SKM-1 treated with dmso at 0.1 percent for 144 hours (cell line): ENCODE data around the gene RPS14.
"Not testable (repeated sequence)": the region's sequence is repeated elsewhere in the genome, so short reads cannot be mapped to it uniquely, and the experiment has no call there.

Experiments
- DNase-seq: peaks from one replicate; lab custom pipeline; 2025; ENCODE audit not compliant: unreplicated experiment; lab: John Stamatoyannopoulos, UW

RPS14 gene

DNA sequence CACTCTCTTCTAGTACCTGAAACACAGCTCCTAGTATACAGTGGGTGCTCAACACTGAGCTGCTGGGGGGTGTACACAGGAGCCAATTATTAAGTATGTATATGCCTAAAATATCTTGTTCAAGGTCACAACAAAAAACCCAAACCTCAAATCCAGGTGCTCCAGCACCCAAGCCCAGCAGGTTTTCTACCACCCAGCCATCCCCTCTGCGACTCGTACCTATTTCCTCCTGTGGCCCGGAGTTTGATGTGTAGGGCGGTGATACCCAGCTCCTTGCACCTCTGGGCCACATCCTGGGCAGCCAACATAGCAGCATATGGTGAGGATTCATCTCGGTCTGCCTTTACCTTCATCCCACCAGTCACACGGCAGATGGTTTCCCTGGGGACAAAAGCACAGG, 3.0 kb downstream of the RPS14 start:
- DNase-seq = no peak

DNA sequence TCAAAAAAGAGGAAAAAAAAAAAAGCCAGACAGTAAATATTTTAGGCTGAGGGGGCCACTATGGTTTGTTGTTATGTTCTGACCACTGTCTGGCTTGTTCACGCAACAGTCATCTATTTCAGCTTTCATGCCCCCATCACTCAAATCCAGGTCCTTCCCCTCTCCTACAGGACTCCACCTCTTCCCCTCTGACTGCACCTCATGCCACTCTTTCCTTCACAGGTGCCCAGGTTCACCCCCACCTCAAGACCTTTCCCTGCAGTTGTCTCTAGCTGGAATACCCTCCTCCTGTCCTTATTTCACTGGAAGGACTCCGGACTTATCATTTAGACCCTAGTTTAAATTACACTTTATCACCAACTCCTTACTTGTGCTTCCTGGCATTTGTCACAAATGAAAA, 3.5 kb downstream of the RPS14 start:
- no peak for DNase-seq

DNA sequence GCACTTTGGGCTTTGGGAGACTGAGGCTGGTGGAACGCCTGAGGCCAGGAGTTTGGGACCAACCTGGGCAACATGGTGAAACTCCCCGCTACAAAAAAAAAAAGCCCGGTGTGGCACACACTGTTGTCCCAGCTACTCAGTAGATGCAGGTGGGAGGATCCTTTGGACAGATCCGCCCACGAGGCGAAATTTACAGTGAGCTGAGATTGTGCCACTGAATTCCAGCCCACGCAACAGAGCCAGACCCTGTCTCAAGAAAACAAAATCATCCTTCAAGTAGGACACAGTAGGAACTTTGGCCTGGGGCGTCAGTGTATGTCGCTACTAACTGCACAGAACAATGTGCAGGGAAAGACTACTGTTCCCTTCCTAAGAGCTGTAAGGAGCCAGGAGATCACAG, 4.8 kb downstream of the RPS14 start:
- DNase-seq = no peak

DNA sequence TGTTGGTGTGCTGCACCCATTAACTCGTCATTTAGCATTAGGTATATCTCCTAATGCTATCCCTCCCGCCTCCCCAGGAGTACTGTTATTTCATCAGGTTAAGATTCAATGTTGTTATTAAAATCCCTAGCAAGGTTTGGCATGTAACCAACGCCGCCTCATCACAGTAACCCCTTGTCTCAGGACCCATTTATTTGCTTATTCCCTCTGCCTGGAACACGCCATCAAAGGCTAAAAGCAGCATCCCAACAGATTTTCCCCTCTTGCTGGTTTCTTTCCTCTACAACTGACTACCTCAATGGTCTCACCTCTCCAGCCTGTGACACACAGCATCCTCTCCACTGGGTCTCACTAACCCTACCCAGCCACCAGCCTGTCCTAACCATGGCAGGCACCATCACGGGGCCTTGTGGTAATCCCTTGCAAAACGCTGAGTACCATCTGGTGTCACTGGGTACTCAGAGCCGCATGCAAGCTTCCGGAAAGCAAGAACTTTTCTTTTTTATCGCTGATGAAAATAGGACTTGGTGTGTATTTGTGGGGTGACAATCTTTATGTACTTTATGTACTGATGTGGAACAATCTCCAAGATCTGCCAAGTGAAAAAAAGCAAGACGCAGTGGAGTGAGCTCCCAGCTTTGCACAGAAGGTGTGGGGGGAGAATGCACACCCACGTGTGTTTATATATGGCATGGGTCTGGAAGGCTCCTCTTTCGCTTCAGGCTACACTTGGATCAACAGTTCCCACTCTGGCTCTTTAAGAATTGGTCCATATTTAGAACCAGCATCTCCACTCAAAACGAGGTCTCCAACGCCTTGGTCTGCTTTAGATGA, 6.1 kb downstream of the RPS14 start:
- no peak for DNase-seq

DNA sequence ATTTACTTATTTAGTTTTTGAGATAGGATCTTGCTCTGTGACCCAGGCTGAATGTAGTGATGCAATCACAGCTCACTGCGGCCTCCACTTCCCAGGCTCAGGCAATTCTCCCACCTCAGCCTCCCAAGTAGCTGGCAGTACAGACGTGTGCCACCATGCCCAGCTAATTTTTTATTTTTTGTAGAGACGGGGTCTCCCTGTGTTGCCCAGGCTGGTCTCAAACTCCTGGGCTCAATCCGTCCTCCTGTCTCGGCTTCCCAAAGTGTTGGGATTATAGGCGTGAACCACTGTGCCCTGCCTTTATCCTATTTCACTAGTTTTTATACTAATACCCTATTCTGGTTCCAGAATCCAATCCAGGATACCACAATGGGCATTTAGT, 6.8 kb downstream of the RPS14 start:
- no peak for DNase-seq

DNA sequence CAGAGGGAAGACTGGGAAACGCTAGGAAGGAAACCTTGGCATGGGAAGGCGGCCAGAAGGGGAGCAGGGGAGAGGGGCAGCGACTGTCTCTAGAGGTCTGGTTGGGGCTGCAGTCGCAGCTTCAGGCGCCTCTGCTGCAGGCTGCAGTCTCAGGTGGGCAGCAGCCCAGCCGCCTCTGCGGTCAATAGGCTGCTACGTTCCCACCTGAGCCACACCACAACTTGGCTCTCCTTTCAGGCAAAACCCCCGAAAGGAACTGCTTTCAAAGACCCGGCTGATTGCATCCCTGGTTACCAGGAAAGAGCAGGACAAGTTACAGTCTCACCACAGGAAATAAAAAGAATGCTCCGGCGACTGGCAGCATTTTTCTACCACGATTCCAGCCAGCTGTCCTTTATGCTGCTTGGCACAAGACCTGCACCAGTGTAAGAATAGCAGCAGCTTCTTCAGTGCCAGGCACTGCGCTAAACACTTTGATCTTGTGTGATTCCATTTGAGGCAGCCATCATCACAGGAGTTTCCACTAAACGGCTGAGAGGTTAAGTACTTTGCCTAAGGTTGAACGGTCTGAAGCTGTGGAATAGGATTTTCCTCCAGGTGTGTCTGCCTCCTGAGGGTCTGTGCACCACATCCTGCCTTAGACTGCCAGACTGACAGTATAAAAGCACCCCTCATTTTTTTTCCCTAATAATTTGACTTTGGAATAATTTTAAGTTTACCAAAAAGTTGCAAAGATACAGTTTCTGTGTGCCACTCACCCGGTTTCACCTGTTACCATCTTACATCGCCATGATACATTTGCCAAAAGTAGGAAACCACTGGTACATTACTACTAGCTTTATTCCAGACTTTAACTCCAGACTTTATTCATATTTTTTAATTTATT, 7.5 kb downstream of the RPS14 start:
- no peak for DNase-seq

DNA sequence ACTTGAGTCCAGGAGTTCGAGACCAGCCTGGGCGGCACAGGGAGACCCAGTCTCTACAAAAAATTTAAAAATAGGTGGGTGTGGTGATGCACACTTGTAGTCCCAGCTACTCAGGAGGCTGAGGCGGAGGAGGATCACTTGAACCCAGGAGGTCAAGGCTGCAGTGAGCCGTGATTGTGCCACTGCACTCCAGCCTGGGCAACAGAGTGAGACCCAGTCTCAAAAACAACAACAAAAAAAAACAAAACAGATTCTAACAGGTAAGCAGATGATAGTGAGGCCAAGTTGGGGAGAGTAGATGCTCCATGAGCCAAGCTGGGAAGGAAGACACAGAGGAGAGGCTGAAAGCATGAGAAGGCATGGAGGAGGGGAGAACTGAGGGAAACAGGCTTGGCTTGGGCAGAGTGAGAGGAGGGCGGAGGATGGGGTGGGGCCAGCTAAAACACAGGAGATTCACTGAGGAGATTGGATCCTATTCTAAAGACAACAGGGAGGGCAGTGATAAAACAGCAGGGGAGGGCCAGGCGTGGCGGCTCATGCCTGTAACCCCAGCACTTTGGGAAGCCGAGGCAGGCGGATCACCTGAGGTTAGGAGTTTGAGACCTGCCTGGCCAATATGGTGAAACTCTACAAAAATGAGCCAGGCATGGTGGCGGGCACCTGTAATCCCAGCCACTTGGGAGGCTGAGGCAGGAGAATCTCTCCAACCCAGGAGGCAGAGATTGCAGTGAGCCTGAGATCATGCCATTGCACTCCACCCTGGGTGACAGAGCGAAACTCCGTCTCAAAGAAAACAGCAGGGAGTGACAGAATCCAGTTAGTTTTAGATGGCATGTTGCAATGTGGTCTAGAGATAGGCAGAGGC, 8.4 kb downstream of the RPS14 start:
- no peak for DNase-seq

DNA sequence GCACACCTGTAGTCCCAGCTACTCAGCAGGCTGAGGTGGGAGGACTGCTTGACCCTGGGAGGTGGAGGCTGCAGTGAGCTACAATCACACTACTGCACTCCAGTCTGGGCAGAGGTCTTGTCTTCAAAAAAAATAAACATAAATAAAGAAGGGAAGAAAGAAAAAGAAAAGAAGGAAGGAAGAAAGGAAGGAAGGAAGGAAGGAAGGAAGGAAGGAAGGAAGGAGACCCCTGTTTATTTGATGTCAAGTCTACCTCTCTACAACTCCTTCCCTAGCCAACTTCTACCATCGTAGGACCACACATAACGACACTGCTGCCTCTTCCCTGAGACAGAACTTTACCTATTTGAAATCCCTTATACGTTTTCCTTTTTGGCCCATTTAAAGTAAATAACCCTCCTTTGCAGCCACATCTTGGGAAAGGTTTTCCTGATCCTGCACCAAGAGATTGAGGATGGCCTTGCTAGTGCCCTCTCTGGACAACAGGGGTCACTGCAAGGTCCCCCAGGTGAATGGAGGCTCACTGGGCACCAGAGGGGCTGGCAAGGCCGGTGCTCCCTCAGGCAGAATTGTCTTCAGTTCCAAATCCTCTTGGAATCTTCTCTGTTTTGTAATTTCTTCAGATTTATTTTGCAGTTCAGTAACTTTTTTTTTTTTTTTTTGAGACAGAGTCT, 10.5 kb downstream of the RPS14 start:
- no peak for DNase-seq

DNA sequence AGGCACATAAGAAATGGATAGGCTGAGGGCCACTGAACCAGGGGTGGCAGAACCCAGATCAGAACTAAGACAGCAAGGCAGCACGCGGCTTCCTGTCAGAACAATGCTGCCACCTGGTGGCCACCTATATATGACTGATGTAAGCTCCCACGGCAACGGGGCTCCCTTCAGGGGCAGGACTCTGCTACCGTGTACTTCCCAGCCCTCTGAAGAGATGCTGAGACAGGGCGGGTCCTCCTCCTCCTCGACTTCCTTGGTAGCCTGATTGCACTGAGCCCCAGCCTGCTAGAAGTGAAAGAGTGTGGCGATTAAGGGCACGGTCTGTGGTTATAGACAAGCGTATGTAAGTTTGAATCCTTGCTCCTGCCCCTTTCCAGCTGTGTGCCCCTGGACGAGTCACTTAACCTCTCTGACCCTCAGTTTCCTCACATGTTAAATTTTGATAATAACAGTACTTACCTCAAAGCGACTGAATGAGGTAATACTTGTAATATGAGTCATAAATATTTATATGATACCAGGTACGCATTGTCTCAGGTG, 13.3 kb downstream of the RPS14 start:
- peak; percentile 89 for DNase-seq

DNA sequence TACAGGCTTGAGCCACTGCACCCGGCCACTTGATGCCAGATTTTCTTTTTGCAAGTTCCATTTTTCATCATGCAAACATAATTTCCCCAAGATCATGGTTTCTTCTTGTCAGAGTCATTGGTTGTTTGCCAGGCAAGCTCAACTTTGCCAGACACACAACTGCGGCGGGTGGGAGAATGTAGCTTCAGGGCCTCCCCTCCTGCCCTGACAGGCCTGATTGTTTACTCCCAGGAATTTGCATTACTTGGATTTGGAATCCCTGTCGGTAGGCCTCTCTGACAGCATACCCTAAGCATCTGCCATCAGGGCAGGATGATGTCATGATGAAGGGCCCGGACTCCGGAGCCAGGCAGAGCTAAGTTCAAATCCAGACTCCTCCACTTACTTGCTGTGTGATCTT, 15.1 kb downstream of the RPS14 start:
- DNase-seq = no peak

DNA sequence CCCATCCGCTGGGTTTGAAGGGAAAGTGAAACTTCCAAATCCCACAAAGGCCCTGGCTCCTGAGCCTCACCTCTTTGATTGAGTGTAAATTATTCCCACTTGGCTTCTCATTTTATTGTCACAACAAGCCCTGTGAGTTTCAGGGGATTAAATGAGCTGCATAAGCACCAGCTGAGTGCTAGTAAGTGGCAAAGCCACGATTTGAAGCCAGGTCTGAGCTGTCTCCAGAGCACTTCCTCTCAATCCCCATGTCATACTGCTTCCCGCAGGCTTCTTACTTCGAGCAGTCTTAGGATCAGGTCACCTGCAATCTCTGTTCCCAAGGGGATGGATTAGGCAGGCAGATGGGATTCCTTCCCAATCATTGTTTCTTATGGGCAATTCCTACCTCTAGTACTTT, 18.0 kb downstream of the RPS14 start:
- DNase-seq = no peak

DNA sequence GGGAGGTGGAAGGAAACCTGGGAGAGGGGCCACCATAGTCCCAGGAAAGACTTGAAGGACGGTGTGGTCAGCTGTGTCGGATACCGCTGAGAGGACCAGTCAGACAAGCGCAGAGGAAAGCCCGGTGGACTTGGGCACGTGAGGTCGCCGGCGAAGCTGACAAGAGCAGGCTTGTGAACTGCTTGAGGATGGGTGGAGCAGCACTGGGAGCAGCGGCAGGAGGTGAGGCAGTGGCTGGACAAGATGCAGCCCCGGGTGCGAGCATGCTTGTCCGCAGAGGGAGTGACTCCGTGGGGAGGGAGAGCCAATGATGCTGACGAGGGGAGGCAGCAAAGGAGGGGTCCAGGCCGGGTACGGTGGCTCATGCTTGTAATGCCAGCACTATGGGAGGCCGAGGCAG, 18.5 kb downstream of the RPS14 start:
- no peak for DNase-seq

DNA sequence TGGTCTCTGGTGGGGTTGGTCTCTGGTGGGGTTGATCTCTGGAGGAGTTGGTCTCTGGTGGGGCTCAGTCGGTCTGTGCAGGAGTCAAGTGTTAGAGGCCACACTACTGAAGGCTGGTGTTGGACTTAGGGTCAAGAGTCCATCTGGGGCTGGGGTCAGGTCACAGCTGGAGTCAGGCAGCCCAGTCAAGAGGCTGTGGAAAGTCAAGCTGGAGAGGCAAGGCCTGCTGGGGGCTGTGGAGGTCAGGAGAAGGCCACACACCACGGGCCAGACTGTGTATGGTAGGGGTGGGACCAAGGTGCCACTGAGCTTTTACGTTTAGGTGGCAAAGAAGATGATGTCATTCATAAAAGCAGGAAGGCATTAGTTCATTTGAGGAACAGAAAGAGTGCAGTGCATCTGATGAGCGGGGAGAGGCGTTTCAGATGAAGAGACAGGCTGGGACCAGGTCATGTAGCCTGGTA, 20.1 kb downstream of the RPS14 start:
- DNase-seq = no peak

DNA sequence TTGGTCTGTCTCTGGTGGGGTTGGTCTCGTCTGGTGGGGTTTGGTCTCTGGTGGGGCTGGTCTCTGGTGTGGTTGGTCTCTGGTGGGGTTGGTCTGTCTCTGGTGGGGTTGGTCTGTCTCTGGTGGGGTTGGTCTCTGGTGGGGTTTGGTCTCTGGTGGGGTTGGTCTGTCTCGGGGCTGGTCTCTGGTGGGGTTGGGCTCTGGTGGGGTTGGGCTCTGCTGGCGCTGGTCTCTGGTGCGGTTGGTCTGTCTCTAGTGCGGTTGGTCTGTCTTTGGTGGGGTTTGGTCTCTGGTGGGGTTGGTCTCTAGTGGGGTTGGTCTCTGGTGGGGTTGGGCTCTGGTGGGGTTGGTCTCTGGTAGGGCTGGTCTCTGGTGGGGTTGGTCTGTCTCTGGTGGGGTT, 20.6 kb downstream of the RPS14 start:
- no peak for DNase-seq

DNA sequence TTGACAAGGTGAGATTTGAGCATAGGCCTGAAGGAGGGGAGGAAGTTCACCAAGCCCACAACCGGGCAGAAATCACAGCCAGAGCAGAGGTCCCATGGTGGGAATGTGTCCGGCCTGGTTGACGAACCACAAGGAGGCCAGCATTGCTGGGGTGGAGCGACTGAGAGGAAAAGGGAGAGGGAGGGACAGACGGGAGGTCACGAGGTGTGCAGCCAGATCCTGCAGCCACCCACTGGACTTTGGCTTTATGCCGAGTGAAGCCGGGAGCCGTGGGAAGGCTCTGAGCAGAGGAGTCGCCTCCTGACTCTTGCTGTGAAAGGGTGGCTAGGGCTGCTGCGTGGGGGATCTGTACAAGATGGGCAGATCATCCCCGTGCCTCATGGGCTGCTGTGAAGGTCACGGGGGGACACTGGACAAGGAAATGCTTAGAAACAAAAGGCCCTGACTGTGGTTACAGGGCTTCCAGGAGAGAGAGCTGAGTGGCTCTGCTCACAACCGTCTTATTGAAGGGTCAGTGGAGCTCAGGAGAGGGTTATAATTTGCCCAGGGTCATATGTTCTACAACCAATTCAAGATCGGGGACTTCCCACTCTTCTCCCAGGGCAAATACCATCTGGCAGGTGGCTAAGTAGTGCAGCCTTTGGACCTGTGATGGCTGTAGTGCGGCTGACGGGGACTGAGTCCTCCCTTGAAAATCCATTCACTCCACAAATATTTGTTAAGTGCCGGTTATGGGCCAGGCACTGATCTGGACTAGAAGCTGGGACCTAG, 21.2 kb downstream of the RPS14 start:
- DNase-seq = no peak

DNA sequence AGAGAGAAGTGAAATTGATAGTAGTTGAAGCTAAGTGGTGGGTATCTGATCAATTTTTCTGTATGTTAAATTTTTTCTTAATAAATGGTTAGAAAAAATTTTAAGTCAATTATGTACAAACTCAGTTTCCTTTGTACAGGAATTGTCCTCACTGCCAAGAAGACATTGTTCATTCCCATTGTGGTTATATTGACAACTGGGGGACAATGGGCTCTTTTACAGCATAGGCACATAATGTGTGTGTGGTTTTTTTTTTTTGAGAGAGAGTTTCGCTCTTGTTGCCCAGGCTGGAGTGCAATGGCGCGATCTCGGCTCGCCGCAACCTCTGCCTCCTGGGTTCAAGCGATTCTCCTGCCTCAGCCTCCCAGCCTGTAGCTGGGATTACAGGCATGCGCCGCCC, 23.4 kb downstream of the RPS14 start:
- DNase-seq = not testable (repeated sequence)

DNA sequence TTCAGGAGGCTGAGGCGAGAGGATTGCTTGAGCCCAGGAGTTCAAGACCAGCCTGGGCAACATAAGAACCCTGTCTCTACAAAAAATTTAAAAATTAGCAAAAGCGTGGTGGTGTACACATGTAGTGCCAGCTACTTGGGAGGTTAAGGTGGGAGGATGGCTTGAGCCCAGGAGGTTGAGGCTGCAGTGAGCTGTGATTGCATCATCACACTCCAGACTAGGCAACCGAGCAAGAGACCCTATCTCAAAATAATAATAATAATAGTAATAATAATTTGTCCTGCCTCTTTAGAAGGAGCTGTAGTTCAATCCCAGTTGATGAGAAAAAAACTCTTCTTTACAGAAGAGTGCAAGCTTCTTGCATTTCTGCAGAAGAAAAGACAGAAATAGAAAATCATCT, 26.8 kb downstream of the RPS14 start:
- DNase-seq = no peak

DNA sequence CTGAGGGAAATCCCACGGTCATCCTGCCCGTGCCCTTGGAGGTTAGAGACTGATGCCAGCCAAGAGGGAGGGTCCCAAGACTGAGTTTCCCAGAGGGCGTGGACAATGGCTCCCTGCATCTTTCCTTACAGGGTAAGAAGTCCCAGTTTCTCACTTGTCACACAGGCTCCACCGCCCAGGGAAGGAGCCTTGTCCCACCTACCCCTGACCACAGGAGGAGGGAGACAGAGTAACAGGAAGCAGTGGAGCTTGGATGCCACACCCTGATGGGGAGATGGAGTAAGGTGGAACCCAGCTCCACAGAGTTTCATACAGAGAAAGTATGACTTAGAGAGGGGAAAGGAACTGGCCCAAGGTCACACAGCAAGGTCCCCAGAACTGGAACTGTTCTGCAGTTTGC, 27.5 kb downstream of the RPS14 start:
- DNase-seq = no peak

DNA sequence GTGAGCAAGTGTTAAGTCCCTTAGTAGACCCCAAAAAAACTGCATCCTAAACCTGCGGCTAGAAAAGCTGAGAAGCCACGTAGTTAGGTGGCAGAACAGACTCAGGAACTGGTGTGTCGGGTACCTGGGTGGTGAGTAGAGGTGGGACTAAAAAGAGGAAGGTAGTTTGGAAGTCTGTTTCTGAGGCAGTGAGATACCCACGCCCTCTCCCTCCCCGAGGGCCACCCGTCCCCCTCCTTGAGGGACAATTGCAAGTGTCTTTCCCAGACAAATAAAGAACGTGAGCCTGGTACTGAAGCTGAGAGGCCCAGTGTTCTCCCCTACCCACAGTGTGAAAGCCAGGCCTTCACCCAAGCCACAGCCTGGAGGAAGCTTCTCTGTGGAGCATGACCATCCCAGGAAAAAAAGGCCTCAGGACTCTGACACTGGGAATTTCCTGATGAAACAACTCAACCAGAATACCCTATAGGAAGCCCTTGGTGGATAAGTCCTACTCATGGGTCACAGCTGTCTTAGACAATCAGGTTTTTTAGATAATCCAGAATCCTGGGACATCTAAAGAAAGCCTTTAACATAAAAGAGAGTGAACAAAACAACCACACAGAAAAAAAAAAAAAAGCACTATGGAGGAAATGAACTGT, 29.8 kb downstream of the RPS14 start:
- DNase-seq = peak; percentile 24
